DMS79 (cell line): ENCODE results near the gene ZMIZ1.

Source experiments
- DNase-seq: peaks from one replicate; lab custom pipeline; 2025; lab: John Stamatoyannopoulos, UW

Gene ZMIZ1

GRCh38 chr10:79155301-79156081, 86.7 kb downstream of the ZMIZ1 start:
- DNase-seq, result no peak

GRCh38 chr10:79156334-79157274, 87.8 kb downstream of the ZMIZ1 start:
- DNase-seq, result no peak

- no peak for DNase-seq
Measured at GRCh38 chr10:79158004-79158340, 89.2 kb downstream of the ZMIZ1 start.

- DNase-seq, result no peak
Measured at GRCh38 chr10:79158402-79159097, 89.8 kb downstream of the ZMIZ1 start.

GRCh38 chr10:79159141-79159651, 90.4 kb downstream of the ZMIZ1 start:
- DNase-seq, result no peak

- no peak for DNase-seq
Measured at GRCh38 chr10:79159785-79160184, 91.0 kb downstream of the ZMIZ1 start.

- DNase-seq, result no peak
Measured at GRCh38 chr10:79160191-79160590, 91.4 kb downstream of the ZMIZ1 start.

GRCh38 chr10:79161557-79161956, 92.8 kb downstream of the ZMIZ1 start:
- no peak for DNase-seq

GRCh38 chr10:79162022-79162421, 93.3 kb downstream of the ZMIZ1 start:
- DNase-seq, result no peak

- no peak for DNase-seq
Measured at GRCh38 chr10:79162861-79163665, 94.3 kb downstream of the ZMIZ1 start.

GRCh38 chr10:79163666-79163975, 94.9 kb downstream of the ZMIZ1 start:
- no peak for DNase-seq

- no peak for DNase-seq
Measured at GRCh38 chr10:79164075-79164474, 95.3 kb downstream of the ZMIZ1 start.

- DNase-seq, result no peak
Measured at GRCh38 chr10:79165070-79165778, 96.5 kb downstream of the ZMIZ1 start.

GRCh38 chr10:79166312-79166721, 97.6 kb downstream of the ZMIZ1 start:
- DNase-seq, result no peak

GRCh38 chr10:79166741-79167140, 98.0 kb downstream of the ZMIZ1 start:
- DNase-seq, result no peak

- no peak for DNase-seq
Measured at GRCh38 chr10:79167537-79167936, 98.8 kb downstream of the ZMIZ1 start.

GRCh38 chr10:79168210-79168609, 99.4 kb downstream of the ZMIZ1 start:
- DNase-seq, result no peak

GRCh38 chr10:79170226-79170752, 101.5 kb downstream of the ZMIZ1 start:
- no peak for DNase-seq

GRCh38 chr10:79170993-79171392, 102.2 kb downstream of the ZMIZ1 start:
- DNase-seq, result no peak

GRCh38 chr10:79171504-79171903, 102.7 kb downstream of the ZMIZ1 start:
- DNase-seq, result no peak

- DNase-seq, result no peak
Measured at GRCh38 chr10:79172881-79173280, 104.1 kb downstream of the ZMIZ1 start.
